Osteocyte (in vitro differentiated cells): ENCODE results near the gene TMEM201. TPM values are rescaled to one million over a fixed set of nuclear protein-coding genes. Genes with fewer than 3 reads are reported as not detected.

Experiments
- DNase-seq: peaks from one replicate; pipeline ENCODE4 v3.0.0; 2021; ENCODE audit warnings: mixed read lengths; ENCODE audit not compliant: unreplicated experiment; ENCODE audit errors: extremely low spot score
- H3K27ac Mint-ChIP-seq: one replicate; pipeline ENCODE4 v1.8.0; 2021; ENCODE audit warnings: mild to moderate bottlenecking, mixed read lengths; ENCODE audit not compliant: unreplicated experiment
- H3K27me3 Mint-ChIP-seq: one replicate; pipeline ENCODE4 v1.8.0; 2021; ENCODE audit warnings: mixed read lengths; ENCODE audit not compliant: unreplicated experiment
- H3K36me3 Mint-ChIP-seq: one replicate; pipeline ENCODE4 v1.8.0; 2021; ENCODE audit warnings: mixed read lengths; ENCODE audit not compliant: unreplicated experiment
- H3K4me1 Mint-ChIP-seq: one replicate; pipeline ENCODE4 v1.8.0; 2021; ENCODE audit warnings: mixed read lengths; ENCODE audit not compliant: unreplicated experiment
- H3K4me3 Mint-ChIP-seq: one replicate; pipeline ENCODE4 v1.8.0; 2021; ENCODE audit warnings: mild to moderate bottlenecking, moderate library complexity, mixed read lengths; ENCODE audit not compliant: unreplicated experiment
- H3K9me3 Mint-ChIP-seq: one replicate; pipeline ENCODE4 v1.8.0; 2021; ENCODE audit warnings: mixed read lengths; ENCODE audit not compliant: unreplicated experiment
- CTCF ChIP-seq: fragments of 200-600 bp; sonication (generic); IDR thresholded peaks from 2 replicates; pipeline ENCODE4 v1.5.0; 2021; ENCODE audit warnings: antibody characterized with exemption, mild to moderate bottlenecking, moderate library complexity
- total RNA-seq: library from RNA; stranded (reverse); gene quantifications from 2 replicates; pipeline ENCODE4 v1.2.1, GENCODE V29; 2021

Gene TMEM201
- total RNA-seq, 1 donor from 2014 or later, result 17.9 TPM

- peaks cover 8% of the 10 kb centered on the region for H3K36me3 Mint-ChIP-seq
- TF ChIP-seq CTCF, result no peak
Observed at GRCh38 chr1:9600861-9601834, 12.4 kb downstream of the TMEM201 start.

GRCh38 chr1:9601942-9602793 is 13.5 kb downstream of the TMEM201 start:
- H3K36me3 Mint-ChIP-seq, result peaks cover 7% of the 10 kb centered on the region
- H3K9me3 Mint-ChIP-seq, result no peaks in the 10 kb centered on the region
- H3K27me3 Mint-ChIP-seq, result no peaks in the 10 kb centered on the region
- H3K4me1 Mint-ChIP-seq, result no peaks in the 10 kb centered on the region
- no peak overlapping the region for H3K27ac Mint-ChIP-seq
- DNase-seq, result no peak
- no peak for TF ChIP-seq CTCF
- no peak overlapping the region for H3K4me3 Mint-ChIP-seq

More at GRCh38 chr1:9600861-9601834, 12.4 kb downstream of the TMEM201 start:
- Mint-ChIP-seq H3K27me3 (no peaks in the 10 kb centered on the region), H3K4me3 (no peak overlapping the region), H3K9me3 (no peaks in the 10 kb centered on the region), H3K27ac (no peak overlapping the region), H3K4me1 (no peaks in the 10 kb centered on the region)
- DNase-seq, result no peak

GRCh38 chr1:9602794-9603167 is 14.1 kb downstream of the TMEM201 start:
- TF ChIP-seq CTCF, result no peak
- no peak for DNase-seq

GRCh38 chr1:9603307-9603706 is 14.6 kb downstream of the TMEM201 start:
- H3K36me3 Mint-ChIP-seq, result peaks cover 5% of the 10 kb centered on the region
- H3K4me3 Mint-ChIP-seq, result no peak overlapping the region
- no peaks in the 10 kb centered on the region for H3K27me3 Mint-ChIP-seq
- H3K27ac Mint-ChIP-seq, result no peak overlapping the region
- TF ChIP-seq CTCF, result no peak
- no peaks in the 10 kb centered on the region for H3K4me1 Mint-ChIP-seq
- H3K9me3 Mint-ChIP-seq, result no peaks in the 10 kb centered on the region
- DNase-seq, result no peak

More at GRCh38 chr1:9602794-9603167, 14.1 kb downstream of the TMEM201 start:
- Mint-ChIP-seq H3K27me3 (no peaks in the 10 kb centered on the region), H3K36me3 (peaks cover 5% of the 10 kb centered on the region), H3K9me3 (no peaks in the 10 kb centered on the region), H3K27ac (no peak overlapping the region), H3K4me3 (no peak overlapping the region), H3K4me1 (no peaks in the 10 kb centered on the region)
